Measurements from ENCODE around the gene CRIP2.

CRIP2 gene

DNA sequence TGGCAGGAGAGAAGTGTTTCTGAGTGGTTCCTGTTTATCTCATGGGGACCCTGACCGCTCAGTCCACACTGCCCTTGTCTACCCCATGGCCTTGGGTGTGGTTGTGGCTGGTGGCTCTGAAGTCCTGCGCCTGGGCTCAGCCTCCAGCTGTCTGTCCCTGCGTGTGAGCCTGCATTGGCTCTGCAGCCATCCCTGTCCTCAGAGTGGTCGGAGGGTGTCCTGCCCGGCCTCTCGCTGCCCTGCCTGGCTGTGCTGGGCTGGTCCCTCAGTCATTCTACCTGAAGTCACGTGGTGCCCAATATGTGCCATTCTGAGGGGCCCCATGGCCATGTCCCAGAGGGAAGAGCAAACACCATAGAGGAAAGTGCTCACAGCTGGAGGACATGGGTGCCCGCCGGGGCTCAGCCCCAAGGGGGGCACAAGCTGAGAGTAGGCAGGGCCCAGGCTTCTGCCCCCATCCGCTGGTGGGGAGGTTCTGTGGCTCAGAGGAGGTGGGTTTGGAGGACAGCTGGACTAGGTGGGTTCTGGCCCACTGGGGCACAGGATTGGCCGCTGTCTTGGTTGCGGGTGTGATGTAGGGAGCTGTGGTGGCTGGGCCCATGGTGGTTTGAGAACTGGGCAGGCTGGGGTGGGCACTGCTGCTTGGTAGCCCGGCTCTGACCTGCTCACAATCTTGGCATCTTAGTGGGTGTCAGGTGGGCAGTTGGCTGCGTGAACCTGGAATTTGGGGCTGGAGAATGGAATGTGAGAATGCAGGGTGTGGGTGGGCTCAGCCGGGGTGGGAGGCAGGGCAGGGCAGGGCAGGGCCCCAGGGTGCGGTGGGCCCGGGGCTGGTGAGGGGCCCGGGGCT is 28.1 kb downstream of the CRIP2 start:
- no peaks in the 10 kb centered on the region for H3K9me3 ChIP-seq (ENCODE audit: control insufficient read depth, insufficient read depth, low read length)
- no peak overlapping the region for H3K9ac ChIP-seq (ENCODE audit: low read depth, low read length)
- no peak overlapping the region for H3K4me3 ChIP-seq (ENCODE audit: low read depth, low read length)
- no peaks in the 10 kb centered on the region for H3K4me1 ChIP-seq (ENCODE audit: control insufficient read depth, insufficient read depth, low read length)
- H3K27me3 ChIP-seq (ENCODE audit: control insufficient read depth, insufficient read depth, low read length) = no peaks in the 10 kb centered on the region
- H3K36me3 ChIP-seq (ENCODE audit: control insufficient read depth, insufficient read depth, low read length) = no peaks in the 10 kb centered on the region

GRCh38 chr14:105503296-105503640 is 28.6 kb downstream of the CRIP2 start:
- Histone ChIP-seq H3K27me3 (ENCODE audit: control insufficient read depth, insufficient read depth, low read length) (no peaks in the 10 kb centered on the region), H3K4me1 (ENCODE audit: control insufficient read depth, insufficient read depth, low read length) (no peaks in the 10 kb centered on the region), H3K4me3 (ENCODE audit: low read depth, low read length) (no peak overlapping the region), H3K9me3 (ENCODE audit: control insufficient read depth, insufficient read depth, low read length) (no peaks in the 10 kb centered on the region), H3K36me3 (ENCODE audit: control insufficient read depth, insufficient read depth, low read length) (no peaks in the 10 kb centered on the region), H3K9ac (ENCODE audit: low read depth, low read length) (no peak overlapping the region)

DNA sequence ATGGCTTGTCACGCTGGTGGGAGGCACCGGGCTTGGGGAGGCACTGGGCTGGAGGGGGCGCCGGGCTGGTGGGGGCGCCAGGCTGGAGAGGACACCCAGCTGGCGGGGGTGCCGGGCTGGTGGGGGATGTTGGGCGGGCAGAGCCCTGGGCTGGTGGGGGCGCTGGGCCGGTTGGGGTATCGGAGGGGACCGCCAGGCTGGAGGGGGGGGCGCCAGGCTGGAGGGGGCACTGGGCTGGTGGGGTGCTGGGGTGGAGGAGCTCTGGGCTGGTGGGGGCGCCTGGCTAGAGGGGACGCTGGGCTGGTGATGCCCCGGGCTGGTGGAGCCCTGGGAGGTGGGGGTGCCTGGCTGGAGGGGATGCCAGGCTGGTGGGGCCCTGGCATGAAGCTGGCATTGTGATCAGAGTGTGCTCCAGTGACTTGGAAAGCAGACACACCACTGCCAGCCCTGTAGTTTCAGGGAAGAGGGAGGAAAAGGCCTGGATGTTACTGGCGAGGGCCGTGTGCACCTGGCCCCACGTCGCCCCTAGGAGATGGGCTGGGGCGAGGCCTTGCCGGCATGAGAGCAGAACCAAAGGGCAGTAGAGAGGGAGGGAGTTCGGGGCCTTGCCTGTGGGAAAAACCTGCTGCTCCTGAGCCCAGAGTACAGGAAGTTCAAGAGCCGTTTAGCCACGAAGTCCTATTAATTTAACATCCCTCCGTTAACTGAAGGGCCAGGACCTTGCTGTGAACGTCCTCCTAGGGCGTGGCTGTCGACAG is 29.5 kb downstream of the CRIP2 start:
- Histone ChIP-seq H3K36me3 (ENCODE audit: control insufficient read depth, insufficient read depth, low read length) (no peaks in the 10 kb centered on the region), H3K9me3 (ENCODE audit: control insufficient read depth, insufficient read depth, low read length) (no peaks in the 10 kb centered on the region), H3K4me3 (ENCODE audit: low read depth, low read length) (no peak overlapping the region), H3K27me3 (ENCODE audit: control insufficient read depth, insufficient read depth, low read length) (no peaks in the 10 kb centered on the region), H3K4me1 (ENCODE audit: control insufficient read depth, insufficient read depth, low read length) (no peaks in the 10 kb centered on the region), H3K9ac (ENCODE audit: low read depth, low read length) (no peak overlapping the region)

DNA sequence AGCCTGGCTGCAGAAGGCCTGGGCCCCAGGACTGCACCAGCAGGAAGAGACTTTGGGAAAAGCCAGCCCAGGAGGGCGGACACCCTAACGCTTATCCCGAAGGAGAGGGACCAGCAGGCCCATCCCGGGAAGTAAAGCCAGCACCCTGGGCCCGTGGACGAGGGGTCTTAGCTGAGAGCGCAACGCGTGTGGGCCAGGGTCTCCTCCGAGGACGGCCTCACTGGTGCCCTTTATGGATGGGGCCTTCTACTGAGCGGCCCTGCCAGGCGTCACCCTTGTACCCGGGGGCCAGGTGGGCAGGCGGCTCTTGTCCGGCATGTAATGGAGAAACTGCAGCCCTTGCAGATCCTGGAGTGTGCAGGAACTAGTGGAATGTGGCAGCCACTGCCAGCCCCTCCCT is 30.5 kb downstream of the CRIP2 start:
- H3K9ac ChIP-seq (ENCODE audit: low read depth, low read length) = no peak overlapping the region

GRCh38 chr14:105507247-105507646 is 32.6 kb downstream of the CRIP2 start:
- H3K9me3 ChIP-seq (ENCODE audit: control insufficient read depth, insufficient read depth, low read length) = no peaks in the 10 kb centered on the region
- no peak overlapping the region for H3K4me3 ChIP-seq (ENCODE audit: low read depth, low read length)
- H3K36me3 ChIP-seq (ENCODE audit: control insufficient read depth, insufficient read depth, low read length) = no peaks in the 10 kb centered on the region
- H3K27me3 ChIP-seq (ENCODE audit: control insufficient read depth, insufficient read depth, low read length) = no peaks in the 10 kb centered on the region
- H3K9ac ChIP-seq (ENCODE audit: low read depth, low read length) = no peak overlapping the region
- no peaks in the 10 kb centered on the region for H3K4me1 ChIP-seq (ENCODE audit: control insufficient read depth, insufficient read depth, low read length)

More for the DNA sequence above, 30.5 kb downstream of the CRIP2 start:
- Histone ChIP-seq H3K36me3 (ENCODE audit: control insufficient read depth, insufficient read depth, low read length) (no peaks in the 10 kb centered on the region), H3K4me1 (ENCODE audit: control insufficient read depth, insufficient read depth, low read length) (no peaks in the 10 kb centered on the region), H3K9me3 (ENCODE audit: control insufficient read depth, insufficient read depth, low read length) (no peaks in the 10 kb centered on the region), H3K27me3 (ENCODE audit: control insufficient read depth, insufficient read depth, low read length) (no peaks in the 10 kb centered on the region), H3K4me3 (ENCODE audit: low read depth, low read length) (no peak overlapping the region)

DNA sequence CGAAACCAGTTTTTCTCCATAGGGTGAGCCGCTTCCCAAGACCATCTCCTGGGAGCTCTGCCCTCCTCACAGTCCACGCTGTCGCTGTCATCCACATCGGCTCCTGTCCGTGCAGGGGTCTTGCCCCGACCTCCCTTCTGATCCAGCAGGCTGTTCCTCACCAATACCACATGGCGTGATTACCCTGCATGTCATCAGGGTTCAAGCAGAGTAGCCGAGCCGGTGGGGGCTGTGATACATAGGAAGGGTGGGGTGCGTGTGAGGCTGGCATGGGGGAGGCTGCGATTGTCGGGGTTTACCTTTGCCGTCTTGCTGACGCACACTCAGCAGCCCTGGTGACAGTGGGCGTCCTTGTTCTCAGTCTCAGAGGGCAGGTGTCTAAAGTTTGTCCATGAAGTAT is 33.4 kb downstream of the CRIP2 start:
- Histone ChIP-seq H3K9me3 (ENCODE audit: control insufficient read depth, insufficient read depth, low read length) (no peaks in the 10 kb centered on the region), H3K4me1 (ENCODE audit: control insufficient read depth, insufficient read depth, low read length) (no peaks in the 10 kb centered on the region), H3K4me3 (ENCODE audit: low read depth, low read length) (no peak overlapping the region), H3K27me3 (ENCODE audit: control insufficient read depth, insufficient read depth, low read length) (no peaks in the 10 kb centered on the region), H3K36me3 (ENCODE audit: control insufficient read depth, insufficient read depth, low read length) (no peaks in the 10 kb centered on the region), H3K9ac (ENCODE audit: low read depth, low read length) (no peak overlapping the region)

GRCh38 chr14:105508601-105509000 is 34.0 kb downstream of the CRIP2 start:
- H3K4me1 ChIP-seq (ENCODE audit: control insufficient read depth, insufficient read depth, low read length) = no peaks in the 10 kb centered on the region
- no peak overlapping the region for H3K9ac ChIP-seq (ENCODE audit: low read depth, low read length)
- H3K27me3 ChIP-seq (ENCODE audit: control insufficient read depth, insufficient read depth, low read length) = no peaks in the 10 kb centered on the region
- H3K4me3 ChIP-seq (ENCODE audit: low read depth, low read length) = no peak overlapping the region
- no peaks in the 10 kb centered on the region for H3K9me3 ChIP-seq (ENCODE audit: control insufficient read depth, insufficient read depth, low read length)
- no peaks in the 10 kb centered on the region for H3K36me3 ChIP-seq (ENCODE audit: control insufficient read depth, insufficient read depth, low read length)

- H3K9me3 ChIP-seq (ENCODE audit: control insufficient read depth, insufficient read depth, low read length) = no peaks in the 10 kb centered on the region
- no peaks in the 10 kb centered on the region for H3K36me3 ChIP-seq (ENCODE audit: control insufficient read depth, insufficient read depth, low read length)
- H3K9ac ChIP-seq (ENCODE audit: low read depth, low read length) = no peak overlapping the region
- H3K4me1 ChIP-seq (ENCODE audit: control insufficient read depth, insufficient read depth, low read length) = no peaks in the 10 kb centered on the region
- H3K4me3 ChIP-seq (ENCODE audit: low read depth, low read length) = no peak overlapping the region
- peaks cover 3% of the 10 kb centered on the region for H3K27me3 ChIP-seq (ENCODE audit: control insufficient read depth, insufficient read depth, low read length)
Measured at GRCh38 chr14:105517096-105517495, 42.5 kb downstream of the CRIP2 start.

DNA sequence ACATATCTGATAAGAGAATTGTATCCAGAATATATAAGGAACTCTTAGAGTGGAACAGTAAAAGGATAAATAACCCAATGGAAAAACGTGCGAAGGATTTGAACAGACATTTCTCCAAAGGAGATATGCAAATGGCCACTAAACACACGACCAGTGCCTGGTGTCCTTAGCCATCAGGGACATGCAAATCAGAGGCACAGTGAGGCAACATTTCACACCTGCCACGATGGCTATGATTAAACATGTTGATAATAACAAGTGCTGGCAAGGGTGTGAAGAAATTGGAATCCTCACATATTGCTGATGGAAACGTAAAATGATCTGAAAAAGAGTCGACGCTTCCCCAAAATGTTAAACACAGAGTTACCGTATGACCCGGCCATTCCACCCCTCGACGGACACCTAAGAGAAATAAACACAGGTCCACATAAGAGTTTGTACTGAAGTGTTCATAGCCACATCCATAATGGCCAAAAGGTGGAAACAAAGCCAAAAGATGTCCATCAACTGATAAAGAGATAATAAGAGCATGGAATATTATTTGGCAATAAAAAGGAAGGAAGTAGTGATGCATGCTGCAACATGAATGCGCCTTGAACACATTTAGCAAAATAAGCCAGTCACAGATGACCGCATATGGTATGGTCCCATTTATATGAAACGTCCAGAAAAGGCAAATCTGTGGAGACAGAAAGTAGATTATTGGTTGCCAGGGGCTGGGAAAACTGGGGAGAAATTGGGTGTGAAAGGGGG is 45.5 kb downstream of the CRIP2 start:
- H3K4me1 ChIP-seq (ENCODE audit: control insufficient read depth, insufficient read depth, low read length) = no peaks in the 10 kb centered on the region
- no peaks in the 10 kb centered on the region for H3K36me3 ChIP-seq (ENCODE audit: control insufficient read depth, insufficient read depth, low read length)
- H3K4me3 ChIP-seq (ENCODE audit: low read depth, low read length) = no peak overlapping the region
- no peaks in the 10 kb centered on the region for H3K9me3 ChIP-seq (ENCODE audit: control insufficient read depth, insufficient read depth, low read length)
- H3K27me3 ChIP-seq (ENCODE audit: control insufficient read depth, insufficient read depth, low read length) = peaks cover 8% of the 10 kb centered on the region
- no peak overlapping the region for H3K9ac ChIP-seq (ENCODE audit: low read depth, low read length)

DNA sequence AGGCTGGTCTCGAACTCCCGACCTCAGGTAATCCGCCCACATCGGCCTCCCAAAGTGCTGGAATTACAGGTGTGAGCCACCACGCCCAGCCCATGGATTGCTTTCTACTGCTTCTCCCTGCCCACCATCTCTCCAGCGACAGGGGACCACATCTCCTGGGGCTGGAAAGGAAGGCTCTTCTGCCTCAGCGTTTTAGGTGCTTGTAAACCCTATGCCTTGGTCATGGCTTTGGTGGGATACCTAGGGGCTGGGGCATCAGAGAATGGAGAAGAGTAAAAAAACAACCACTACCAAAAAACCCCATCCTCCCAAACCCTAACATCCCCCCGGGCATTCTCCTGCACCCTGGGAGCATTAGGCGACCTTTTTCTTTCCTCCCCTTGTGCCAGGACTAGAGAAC is 50.7 kb downstream of the CRIP2 start:
- Histone ChIP-seq H3K27me3 (ENCODE audit: control insufficient read depth, insufficient read depth, low read length) (peaks cover 24% of the 10 kb centered on the region), H3K4me1 (ENCODE audit: control insufficient read depth, insufficient read depth, low read length) (no peaks in the 10 kb centered on the region), H3K9ac (ENCODE audit: low read depth, low read length) (no peak overlapping the region), H3K4me3 (ENCODE audit: low read depth, low read length) (no peak overlapping the region), H3K9me3 (ENCODE audit: control insufficient read depth, insufficient read depth, low read length) (peaks cover 3% of the 10 kb centered on the region), H3K36me3 (ENCODE audit: control insufficient read depth, insufficient read depth, low read length) (no peaks in the 10 kb centered on the region)

GRCh38 chr14:105525861-105526775 is 51.5 kb downstream of the CRIP2 start, which contains the start of gene TMEM121:
TMEM121 (plus strand) TSS chr14:105526583; CDS start chr14:105528835, 2,252 bp downstream.
- no peaks in the 10 kb centered on the region for H3K36me3 ChIP-seq (ENCODE audit: control insufficient read depth, insufficient read depth, low read length)
- peaks cover 24% of the 10 kb centered on the region for H3K27me3 ChIP-seq (ENCODE audit: control insufficient read depth, insufficient read depth, low read length)
- peaks cover 3% of the 10 kb centered on the region for H3K9me3 ChIP-seq (ENCODE audit: control insufficient read depth, insufficient read depth, low read length)
- peak within 1 kb of the TSS; percentile 13 for H3K4me3 ChIP-seq (ENCODE audit: low read depth, low read length)
- no peak within 1 kb of the TSS for H3K9ac ChIP-seq (ENCODE audit: low read depth, low read length)
- no peaks in the 10 kb centered on the region for H3K4me1 ChIP-seq (ENCODE audit: control insufficient read depth, insufficient read depth, low read length)
